ENCODE data around the gene SECTM1. TPM values are rescaled to one million over a fixed set of nuclear protein-coding genes. Genes with fewer than 3 reads are reported as not detected.

SECTM1 gene
- total and polyA plus RNA-seq, 2 experiments from 2014 or later = 9.7 to 15.0 TPM

GRCh38 chr17:82327289-82327688 is 6.3 kb downstream of the SECTM1 start:
- Histone ChIP-seq H3K27me3 (no peaks in the 10 kb centered on the region), H3K4me2 (no peak overlapping the region), H4K20me1 (ENCODE audit: insufficient read depth, poor library complexity, severe bottlenecking) (no peaks in the 10 kb centered on the region), H3K27ac (no peak overlapping the region), H3K9me3 (ENCODE audit: low read depth) (no peaks in the 10 kb centered on the region), H2AFZ (no peak overlapping the region), H3K36me3 (replicated peaks; ENCODE audit: insufficient read depth, low read depth) (no peaks in the 10 kb centered on the region), H3K4me1 (ENCODE audit: insufficient read depth) (peaks cover 40% of the 10 kb centered on the region), H3K9me2 (replicated peaks; ENCODE audit: insufficient read depth) (no peaks in the 10 kb centered on the region), H3K4me3 (no peak overlapping the region), H3K79me2 (no peaks in the 10 kb centered on the region)
- WGBS (ENCODE audit: low lambda C conversion rate, missing lambda C conversion rate) = 83% methylated on average over 10 of the region's 15 CpGs
- no peak for TF ChIP-seq CTCF (IDR thresholded peaks at IDR 0.05; ENCODE audit: poor library complexity)
- TF ChIP-seq EZH2 (IDR thresholded peaks at IDR 0.05; ENCODE audit: borderline replicate concordance) = no peak
- no peak for TF ChIP-seq EZH2phosphoT487 (IDR thresholded peaks at IDR 0.05; ENCODE audit: low read depth, severe bottlenecking, unreplicated experiment)
- no peak for DNase-seq (ENCODE audit: low spot score)

- no peak overlapping the region for H3K27ac ChIP-seq
- no peaks in the 10 kb centered on the region for H3K36me3 ChIP-seq (replicated peaks; ENCODE audit: insufficient read depth, low read depth)
- H3K4me2 ChIP-seq = no peak overlapping the region
- no peaks in the 10 kb centered on the region for H4K20me1 ChIP-seq (ENCODE audit: insufficient read depth, poor library complexity, severe bottlenecking)
- no peaks in the 10 kb centered on the region for H3K27me3 ChIP-seq
- no peaks in the 10 kb centered on the region for H3K9me3 ChIP-seq (ENCODE audit: low read depth)
- H3K79me2 ChIP-seq = no peaks in the 10 kb centered on the region
- DNase-seq (ENCODE audit: low spot score) = no peak
- H3K9me2 ChIP-seq (replicated peaks; ENCODE audit: insufficient read depth) = no peaks in the 10 kb centered on the region
- H3K4me1 ChIP-seq (ENCODE audit: insufficient read depth) = peaks cover 32% of the 10 kb centered on the region
- H2AFZ ChIP-seq = no peak overlapping the region
- WGBS (ENCODE audit: low lambda C conversion rate, missing lambda C conversion rate) = 86% methylated on average over 30 of the region's 30 CpGs
- TF ChIP-seq CTCF (IDR thresholded peaks at IDR 0.05; ENCODE audit: poor library complexity) (no peak), EZH2 (IDR thresholded peaks at IDR 0.05; ENCODE audit: borderline replicate concordance) (no peak), EZH2phosphoT487 (IDR thresholded peaks at IDR 0.05; ENCODE audit: low read depth, severe bottlenecking, unreplicated experiment) (no peak)
- no peak overlapping the region for H3K4me3 ChIP-seq
Observed at GRCh38 chr17:82325286-82326180, 8.0 kb downstream of the SECTM1 start.

GRCh38 chr17:82324566-82325285 is 8.8 kb downstream of the SECTM1 start:
- Histone ChIP-seq H3K9me3 (ENCODE audit: low read depth) (no peaks in the 10 kb centered on the region), H2AFZ (no peak overlapping the region), H3K4me2 (no peak overlapping the region), H3K4me3 (no peak overlapping the region), H4K20me1 (ENCODE audit: insufficient read depth, poor library complexity, severe bottlenecking) (no peaks in the 10 kb centered on the region), H3K9me2 (replicated peaks; ENCODE audit: insufficient read depth) (no peaks in the 10 kb centered on the region), H3K79me2 (no peaks in the 10 kb centered on the region), H3K36me3 (replicated peaks; ENCODE audit: insufficient read depth, low read depth) (no peaks in the 10 kb centered on the region), H3K27me3 (no peaks in the 10 kb centered on the region), H3K4me1 (ENCODE audit: insufficient read depth) (peaks cover 24% of the 10 kb centered on the region), H3K27ac (no peak overlapping the region)
- no peak for DNase-seq (ENCODE audit: low spot score)
- TF ChIP-seq CTCF (IDR thresholded peaks at IDR 0.05; ENCODE audit: poor library complexity) (no peak), EZH2phosphoT487 (IDR thresholded peaks at IDR 0.05; ENCODE audit: low read depth, severe bottlenecking, unreplicated experiment) (no peak), EZH2 (IDR thresholded peaks at IDR 0.05; ENCODE audit: borderline replicate concordance) (no peak)
- 73% methylated on average over 22 of the region's 25 CpGs for WGBS (ENCODE audit: low lambda C conversion rate, missing lambda C conversion rate)

Data from hepatocyte (in vitro differentiated cells).